IMR-90 (cell line): ENCODE data around the gene ASPRV1. TPM values are rescaled to one million over a fixed set of nuclear protein-coding genes. Genes with fewer than 3 reads are reported as not detected.

Experiments
- ATAC-seq: fragments of 200-7000 bp; cut with Tn5 transposase; 2 replicates; pipeline ENCODE4 v1.9.1; 2020; ENCODE audit warnings: low read depth, mild to moderate bottlenecking, moderate library complexity
- BruUV-seq: library from RNA; stranded (reverse); fragments of 400-500 nt; replicated peaks from 2 replicates; lab custom pipeline; 2021; lab: Mats Ljungman, UMichigan
- CTCF ChIA-PET: fragments of 300-600 bp; formaldehyde crosslinking; extraction: SDS; loops from one replicate; lab custom pipeline; 2021; ENCODE audit warnings: antibody characterized with exemption; lab: Yijun Ruan, JAX
- POLR2A ChIA-PET: fragments of 300-600 bp; sonication (Branson Sonifier 250); formaldehyde crosslinking; loops from one replicate; lab custom pipeline; 2022; ENCODE audit warnings: antibody characterized with exemption; ENCODE audit not compliant: unreplicated experiment; lab: Charles Lee
- DNase-seq: peaks from one replicate; pipeline ENCODE4 v3.0.0; 2013
- H2AFZ ChIP-seq: replicated peaks from 2 replicates; pipeline ENCODE3; 2013; ENCODE audit warnings: low read length, mild to moderate bottlenecking; ENCODE audit not compliant: poor library complexity
- H2AK5ac ChIP-seq: 2 replicates; pipeline ENCODE4 v1.6.1; 2013; ENCODE audit warnings: low read depth, low read length, inconsistent platforms
- H2AK9ac ChIP-seq: replicated peaks from 2 replicates; pipeline ENCODE3; 2013; ENCODE audit warnings: mild to moderate bottlenecking, low read depth, low read length, moderate library complexity; ENCODE audit not compliant: poor library complexity
- H2BK120ac ChIP-seq: 2 replicates; pipeline ENCODE4 v1.6.1; 2013; ENCODE audit warnings: low read depth, low read length, inconsistent platforms
- H2BK15ac ChIP-seq: 3 replicates; pipeline ENCODE4 v1.6.1; 2013; ENCODE audit warnings: low read depth, low read length, inconsistent platforms
- H2BK20ac ChIP-seq: 2 replicates; pipeline ENCODE4 v1.6.1; 2013; ENCODE audit warnings: low read depth, mild to moderate bottlenecking, inconsistent platforms, low read length, moderate library complexity
- H2BK5ac ChIP-seq: 2 replicates; pipeline ENCODE4 v1.6.1; 2013; ENCODE audit warnings: mild to moderate bottlenecking, low read depth, low read length, inconsistent platforms; ENCODE audit not compliant: poor library complexity, severe bottlenecking
- H3K14ac ChIP-seq: replicated peaks from 2 replicates; pipeline ENCODE4 v1.6.1; 2013; ENCODE audit warnings: low read depth, low read length, inconsistent platforms
- H3K18ac ChIP-seq: 2 replicates; pipeline ENCODE4 v1.6.1; 2013; ENCODE audit warnings: low read depth, low read length, control low read depth
- H3K23ac ChIP-seq: 2 replicates; pipeline ENCODE4 v1.6.1; 2013; ENCODE audit warnings: low read depth, low read length, inconsistent platforms
- H3K27ac ChIP-seq: 2 replicates; pipeline ENCODE4 v1.5.1; 2013; ENCODE audit warnings: mild to moderate bottlenecking, control low read depth, low read length; ENCODE audit not compliant: insufficient read depth
- H3K27me3 ChIP-seq: 2 replicates; pipeline ENCODE4 v1.6.1; 2013; ENCODE audit warnings: low read length; ENCODE audit not compliant: control insufficient read depth, insufficient read depth
- H3K36me3 ChIP-seq: 2 replicates; pipeline ENCODE4 v1.6.1; 2013; ENCODE audit warnings: low read length, mixed read lengths; ENCODE audit not compliant: control insufficient read depth, insufficient read depth
- H3K4ac ChIP-seq: 2 replicates; pipeline ENCODE4 v1.6.1; 2013; ENCODE audit warnings: low read depth, low read length, inconsistent platforms
- H3K4me1 ChIP-seq: 2 replicates; pipeline ENCODE4 v1.6.1; 2013; ENCODE audit warnings: low read length, mixed read lengths; ENCODE audit not compliant: control insufficient read depth, insufficient read depth
- H3K4me2 ChIP-seq: 2 replicates; pipeline ENCODE4 v1.6.1; 2013; ENCODE audit warnings: low read depth, mild to moderate bottlenecking, control low read depth, low read length, moderate library complexity
- H3K4me3 ChIP-seq: 2 replicates; pipeline ENCODE4 v1.5.1; 2013; ENCODE audit warnings: low read depth, mild to moderate bottlenecking, control low read depth, low read length, moderate library complexity; ENCODE audit not compliant: insufficient read depth
- H3K56ac ChIP-seq: 2 replicates; pipeline ENCODE4 v1.6.1; 2013; ENCODE audit warnings: low read length, inconsistent platforms; ENCODE audit not compliant: insufficient read depth; ENCODE audit errors: extremely low read depth
- H3K79me1 ChIP-seq, 2 experiments: 2 replicates each; pipeline ENCODE4 v1.6.1; 2013; ENCODE audit warnings: low read length in 2 of 2, inconsistent platforms in 1 of 2, low read depth in 1 of 2
- H3K9ac ChIP-seq: 2 replicates; pipeline ENCODE4 v1.6.1; 2013; ENCODE audit warnings: low read depth, low read length, control low read depth
- H3K9me1 ChIP-seq: 2 replicates; pipeline ENCODE4 v1.6.1; 2013; ENCODE audit warnings: low read length, inconsistent platforms; ENCODE audit not compliant: insufficient read depth
- H3K9me3 ChIP-seq: 2 replicates; pipeline ENCODE4 v1.6.1; 2013; ENCODE audit warnings: low read length; ENCODE audit not compliant: control insufficient read depth, insufficient read depth
- H4K20me1 ChIP-seq: 2 replicates; pipeline ENCODE4 v1.6.1; 2013; ENCODE audit warnings: low read length, inconsistent platforms; ENCODE audit not compliant: insufficient read depth
- H4K5ac ChIP-seq: 2 replicates; pipeline ENCODE4 v1.6.1; 2013; ENCODE audit warnings: mild to moderate bottlenecking, low read depth, low read length, control low read depth
- H4K8ac ChIP-seq, 2 experiments: 2 replicates each; pipeline ENCODE4 v1.6.1; 2013; ENCODE audit warnings: low read depth in 2 of 2, low read length in 2 of 2, control low read depth in 1 of 2, inconsistent platforms in 1 of 2
- H4K91ac ChIP-seq: 2 replicates; pipeline ENCODE4 v1.6.1; 2013; ENCODE audit warnings: low read depth, low read length, inconsistent platforms; ENCODE audit not compliant: insufficient read depth
- MXI1 ChIP-seq: IDR thresholded peaks from 2 replicates; pipeline ENCODE4 v1.6.1; 2012; ENCODE audit warnings: low read depth, mild to moderate bottlenecking, low read length, moderate library complexity, borderline replicate concordance
- RCOR1 ChIP-seq: IDR thresholded peaks from 2 replicates; pipeline ENCODE4 v1.6.1; 2012; ENCODE audit warnings: mild to moderate bottlenecking, low read length, improper control_type of control experiment; ENCODE audit not compliant: insufficient replicate concordance
- RFX5 ChIP-seq: IDR thresholded peaks from 2 replicates; pipeline ENCODE4 v1.8.0; 2012; ENCODE audit warnings: low read depth, mild to moderate bottlenecking, low read length, moderate library complexity
- SMC3 ChIP-seq: fragments of 150-350 bp; IDR thresholded peaks from 2 replicates; pipeline ENCODE4 v1.6.1; 2016; ENCODE audit warnings: low read depth, mild to moderate bottlenecking, antibody characterized with exemption, low read length, moderate library complexity
- WGBS, 2 experiments: methylation state at CpG; one replicate each; pipeline versions ENCODE4 v1.1.5 to v1.1.7; 2013; ENCODE audit warnings: missing lambda C conversion rate in 2 of 2; ENCODE audit not compliant: insufficient read length in 1 of 2; ENCODE audit errors: extremely low coverage in 2 of 2; 5-methylcytosine and 5-hydroxymethylcytosine counted together
- dilution Hi-C: fragments of 300-500 bp; cut with HindIII; formaldehyde crosslinking; loops from one replicate; pipeline ENCODE4 v1.14.3; 2018; ENCODE audit warnings: low sequenced_read_pairs; ENCODE audit not compliant: unreplicated experiment
- in situ Hi-C: fragments of 300-500 bp; cut with MboI; formaldehyde crosslinking; loops from 3 replicates; pipeline ENCODE4 v1.14.3; 2019; ENCODE audit warnings: low sequenced_read_pairs, inconsistent platforms, mixed read lengths
- intact Hi-C: fragments of 100-400 bp; cut with micrococcal nuclease; formaldehyde crosslinking; loops from 2 replicates; pipeline ENCODE4 v1.10.0; 2022
- polyA plus RNA-seq, 3 experiments: library from polyadenylated mRNA; depleted of rRNA; stranded (reverse); fragments of >200 nt; gene quantifications; 2 replicates each; pipeline ENCODE4 v1.2.3, GENCODE V29; 2012; ENCODE audit warnings: low replicate concordance in 1 of 3
- total RNA-seq: library from RNA; depleted of rRNA; stranded (reverse); fragments of >200 nt; gene quantifications from 2 replicates; pipeline ENCODE4 v1.2.3, GENCODE V29; 2012
- TF ChIP-seq, protein P1 (sequence below): fragments of 150-350 bp; IDR thresholded peaks from 2 replicates; pipeline ENCODE4 v1.6.1; 2017; ENCODE audit warnings: mild to moderate bottlenecking, antibody characterized with exemption, low read length, low read depth

ASPRV1 gene
- total and polyA plus RNA-seq, 2 of the 4 experiments (the other 2 are of a cell fraction): 0.14 to 0.18 TPM

DNA sequence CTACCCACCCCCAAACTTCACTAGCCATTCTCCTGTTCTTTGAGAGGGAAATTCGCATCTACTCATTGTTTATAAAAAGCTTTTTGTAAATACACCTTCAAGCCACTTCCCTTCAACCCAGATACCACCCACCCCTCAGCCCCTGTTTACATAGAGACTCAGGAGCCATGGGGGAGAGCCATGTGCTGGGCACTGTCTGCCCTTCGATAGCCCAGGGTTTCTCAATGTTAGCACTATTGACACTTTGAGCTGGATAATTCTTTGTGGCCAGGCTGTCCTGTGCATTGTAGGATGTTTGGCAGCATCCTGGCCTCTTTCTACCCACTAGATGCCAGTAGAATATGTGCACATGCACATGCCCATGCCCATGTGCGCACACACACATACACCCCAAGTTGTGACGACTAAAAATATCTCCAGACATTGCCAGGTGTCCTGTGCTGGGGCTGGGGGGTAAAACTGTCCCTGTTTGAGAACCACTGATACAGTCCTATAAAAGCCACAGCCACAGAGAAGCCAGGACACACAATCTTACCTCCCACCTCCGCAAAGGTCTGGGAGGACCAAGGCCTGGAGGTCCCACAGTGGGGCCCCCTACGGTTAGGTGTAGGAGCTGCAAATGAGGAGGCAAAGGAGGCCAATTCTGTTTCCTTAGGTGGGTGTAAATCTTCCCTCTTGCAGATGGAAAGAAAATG lies 44.5 kb upstream of the ASPRV1 start:
- CTCF ChIA-PET: no interaction called here
- Histone ChIP-seq H3K27ac (no peak overlapping the region), H4K8ac (no peak overlapping the region), H3K14ac (0 out of 2 replicates have a peak overlapping the region, but pooled peaks have one; percentile 28), H3K23ac (0 out of 2 replicates have a peak overlapping the region, but pooled peaks have one; percentile 34), H4K91ac (no peak overlapping the region), H2AK9ac (no peak overlapping the region), H2BK20ac (no peak overlapping the region; the same call in 1 of the 2 replicates), H4K20me1 (no peaks in the 10 kb centered on the region), H3K9me1 (peaks cover 9% of the 10 kb centered on the region; the same call in 1 of the 2 replicates), H3K18ac (no peak overlapping the region), H3K4ac (no peak overlapping the region; the same call in 1 of the 2 replicates), H3K9me3 (no peaks in the 10 kb centered on the region), H2AFZ (no peak overlapping the region), H4K5ac (no peak overlapping the region), H3K79me1 (no peaks in the 10 kb centered on the region), H3K9ac (no peak overlapping the region), H3K56ac (no peak overlapping the region), H3K4me2 (no peak overlapping the region), H2BK120ac (0 out of 2 replicates have a peak overlapping the region, but pooled peaks have one; percentile 2), H3K4me1 (peaks cover 3% of the 10 kb centered on the region), H3K4me3 (no peak overlapping the region), H3K27me3 (no peaks in the 10 kb centered on the region), H3K36me3 (no peaks in the 10 kb centered on the region), H2BK15ac (peak overlapping the region; percentile 26; the same call in 1 of the 3 replicates), H2BK5ac (no peak overlapping the region), H2AK5ac (peak overlapping the region; percentile 10; the same call in 1 of the 2 replicates)
- DNase-seq (no peak), ATAC-seq (peak; percentile 27; the same call in 1 of the 2 replicates)
- WGBS, 2 experiments: no CpG with 5 or more reads among the region's 6 CpGs
- in situ Hi-C loops (no loop called here), intact Hi-C loops (no loop called here), dilution Hi-C loops (no loop called here)
- no peak for TF ChIP-seq SMC3
- TF ChIP-seq, protein P1, sequence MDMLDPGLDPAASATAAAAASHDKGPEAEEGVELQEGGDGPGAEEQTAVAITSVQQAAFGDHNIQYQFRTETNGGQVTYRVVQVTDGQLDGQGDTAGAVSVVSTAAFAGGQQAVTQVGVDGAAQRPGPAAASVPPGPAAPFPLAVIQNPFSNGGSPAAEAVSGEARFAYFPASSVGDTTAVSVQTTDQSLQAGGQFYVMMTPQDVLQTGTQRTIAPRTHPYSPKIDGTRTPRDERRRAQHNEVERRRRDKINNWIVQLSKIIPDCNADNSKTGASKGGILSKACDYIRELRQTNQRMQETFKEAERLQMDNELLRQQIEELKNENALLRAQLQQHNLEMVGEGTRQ: no peak
- TF ChIP-seq MXI1: no peak
- TF ChIP-seq RCOR1: no peak
- TF ChIP-seq RFX5: no peak
- POLR2A ChIA-PET: no interaction called here
- no TSS peak for BruUV-seq
